Right kidney (tissue), 1 donor: ENCODE measurements around the gene XXYLT1.
A peak's percentile ranks its signal among the peaks of the same experiment; 100 is the strongest.

Experiments
- DNase-seq: peaks from one replicate; pipeline ENCODE4 v3.0.0-alpha.2; 2016

Gene XXYLT1

DNA sequence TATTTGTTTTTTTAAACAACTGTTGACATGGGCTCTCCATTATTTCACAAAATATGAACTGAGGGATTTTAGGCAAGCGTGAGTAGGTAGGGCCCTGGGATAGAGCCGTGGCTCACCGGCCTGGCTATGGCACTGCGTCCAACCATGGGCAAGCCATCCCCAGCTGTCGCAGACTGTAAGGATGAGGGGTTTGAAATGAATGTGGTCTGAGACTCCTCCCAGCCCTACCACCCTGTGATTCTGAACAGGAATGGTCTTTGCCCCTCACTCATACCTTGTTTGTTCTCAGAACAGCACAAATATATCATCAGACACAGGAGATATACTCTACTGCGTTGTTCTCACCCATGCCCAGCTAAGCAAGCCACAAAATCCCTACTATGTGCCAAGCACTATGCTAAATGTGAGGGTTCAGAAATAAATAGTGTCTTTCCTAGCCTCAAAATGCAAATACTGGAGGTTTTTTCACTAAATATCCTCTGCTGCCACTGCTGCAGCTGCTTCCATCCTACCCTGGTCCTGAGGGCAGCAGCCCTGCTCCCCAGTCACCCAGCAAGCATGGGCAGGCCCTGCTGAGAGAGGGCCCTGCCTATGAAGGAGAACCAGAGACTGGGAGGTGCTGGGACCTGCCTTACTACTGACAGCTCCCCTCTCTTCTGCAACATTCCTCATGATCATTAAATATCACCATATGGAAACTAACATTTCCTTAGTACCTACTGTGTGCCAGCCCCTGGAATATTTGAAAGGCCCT lies 102.8 kb downstream of the XXYLT1 start:
- no peak for DNase-seq

DNA sequence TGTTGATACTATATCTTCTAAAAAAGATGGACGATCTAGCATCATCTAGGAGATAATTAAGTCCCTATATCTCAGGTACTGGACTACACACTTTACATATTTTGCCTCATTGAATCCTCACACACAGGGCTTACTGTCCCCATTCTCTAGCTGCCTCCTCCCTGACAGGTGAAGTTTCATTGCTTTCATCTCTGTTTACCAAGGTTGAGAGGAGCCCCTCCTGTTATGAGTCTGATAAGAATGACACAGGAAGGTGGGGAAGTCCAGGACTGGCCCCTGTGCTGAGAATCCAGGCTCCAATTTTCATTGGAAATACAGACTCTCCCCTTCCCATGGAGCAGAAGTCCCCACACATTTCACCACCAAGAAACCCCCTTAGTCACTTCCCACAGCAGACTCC lies 105.2 kb downstream of the XXYLT1 start:
- no peak for DNase-seq

- DNase-seq: no peak
These were observed 105.7 kb downstream of the XXYLT1 start for GRCh38 chr3:195165265-195165609.

GRCh38 chr3:195164573-195165264 lies 106.2 kb downstream of the XXYLT1 start:
- no peak for DNase-seq

DNA sequence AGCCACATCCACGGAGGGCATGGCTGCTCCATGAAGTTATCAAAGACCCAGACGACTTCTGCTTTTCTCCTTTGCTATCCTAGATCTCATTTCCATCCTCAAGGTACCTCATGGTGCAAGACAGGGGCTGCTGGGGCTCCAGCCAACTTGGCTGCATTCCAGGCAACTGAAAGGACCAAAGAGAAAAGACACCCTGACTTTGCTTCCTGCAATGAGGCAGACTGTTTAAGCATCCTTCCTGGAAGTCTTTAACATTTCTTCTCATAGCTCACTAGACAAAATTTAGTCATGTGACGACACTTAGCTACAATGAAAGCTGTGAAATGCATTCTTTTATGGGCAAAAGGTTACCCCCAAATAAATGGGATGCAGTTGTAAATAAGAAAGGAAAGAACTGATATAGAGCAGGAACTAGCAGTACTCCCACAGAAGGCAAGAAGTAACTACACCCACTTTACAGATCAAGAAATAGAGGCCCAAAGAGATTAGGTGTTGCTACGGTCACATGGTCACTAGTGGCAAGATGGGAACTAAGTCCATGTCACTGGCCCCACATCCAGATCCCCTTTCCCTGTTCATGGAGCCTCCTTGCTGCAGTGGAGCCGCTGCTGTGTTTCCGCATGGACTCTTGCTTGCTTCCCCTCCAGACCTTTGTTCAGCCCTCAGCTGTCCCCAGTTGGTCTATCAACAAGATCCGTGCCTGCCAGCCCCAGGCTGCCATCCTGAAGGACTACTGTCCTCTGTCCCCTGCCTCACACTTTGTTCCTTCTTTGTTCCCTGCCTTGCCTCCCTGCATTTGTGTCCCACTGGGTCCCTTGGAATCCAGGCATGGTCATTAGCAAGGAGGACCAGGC lies 107.0 kb downstream of the XXYLT1 start:
- no peak for DNase-seq

DNA sequence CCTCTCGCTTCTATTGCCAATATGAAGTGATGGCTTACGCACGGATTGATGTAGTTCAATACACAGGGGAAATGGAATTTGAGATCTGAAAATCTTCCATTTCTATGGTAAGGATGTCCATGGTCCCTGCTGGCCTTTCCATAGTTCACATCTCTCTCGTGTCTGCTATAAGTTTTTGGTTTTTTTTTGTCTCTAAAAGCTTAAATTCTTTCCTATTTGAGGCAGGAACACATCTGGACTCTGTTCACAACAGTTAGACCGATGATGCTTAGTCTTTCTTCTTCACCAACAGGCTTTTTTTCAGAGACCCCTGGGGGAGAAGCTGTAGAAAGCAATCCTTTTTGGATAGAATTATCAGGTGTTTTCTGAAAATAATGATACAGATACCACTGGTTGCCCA lies 108.1 kb downstream of the XXYLT1 start:
- no peak for DNase-seq

GRCh38 chr3:195162033-195162669 lies 108.8 kb downstream of the XXYLT1 start:
- peak; percentile 61 for DNase-seq

GRCh38 chr3:195160908-195161434 lies 110.0 kb downstream of the XXYLT1 start:
- DNase-seq: no peak

- DNase-seq: no peak
These were observed 110.6 kb downstream of the XXYLT1 start for GRCh38 chr3:195160257-195160898.

- DNase-seq: no peak
These were observed 111.2 kb downstream of the XXYLT1 start for GRCh38 chr3:195159814-195160165.

GRCh38 chr3:195159117-195159813 lies 111.7 kb downstream of the XXYLT1 start:
- DNase-seq: no peak

GRCh38 chr3:195156286-195156890 lies 114.6 kb downstream of the XXYLT1 start:
- DNase-seq: no peak

GRCh38 chr3:195155570-195156241 lies 115.3 kb downstream of the XXYLT1 start:
- DNase-seq: no peak

DNA sequence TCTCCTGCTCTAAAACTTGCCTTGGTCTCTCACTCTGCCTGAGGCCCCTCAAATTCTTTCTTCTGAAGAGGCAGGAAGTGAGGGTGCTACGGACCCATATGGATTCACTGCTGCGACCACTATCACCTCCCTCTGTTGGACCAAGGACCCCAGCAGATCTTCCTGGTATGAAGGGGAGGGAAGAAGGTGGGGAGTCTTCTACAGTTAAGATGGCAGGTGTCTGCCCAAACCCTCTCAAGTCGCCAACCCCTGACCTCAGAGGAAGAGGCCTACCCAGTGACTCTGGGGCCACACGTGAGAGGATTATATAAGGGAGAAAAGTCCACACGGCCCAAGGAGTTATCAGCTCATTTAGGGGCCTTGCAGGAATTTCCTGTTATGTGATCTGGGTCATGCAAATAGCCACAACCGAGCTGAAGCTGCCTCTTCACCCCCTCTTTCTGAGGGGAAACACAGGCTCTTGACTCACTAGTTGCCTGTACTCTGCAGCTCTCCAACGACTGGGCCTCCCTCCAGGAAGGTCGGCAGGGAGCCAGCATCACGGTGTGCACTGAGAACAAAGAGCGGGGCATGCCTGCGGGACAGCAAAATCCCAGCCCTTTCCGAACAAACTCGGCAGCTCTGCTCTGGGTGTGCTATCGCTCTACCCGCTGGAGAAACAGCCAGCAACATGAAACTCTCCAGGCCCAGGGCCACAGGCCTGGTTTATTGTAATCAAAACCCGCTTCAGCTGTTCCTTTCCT lies 116.0 kb downstream of the XXYLT1 start:
- peak; percentile 63 for DNase-seq

- DNase-seq: peak; percentile 54
These were observed 116.7 kb downstream of the XXYLT1 start for GRCh38 chr3:195154111-195154791.

- no peak for DNase-seq
These were observed 117.3 kb downstream of the XXYLT1 start for GRCh38 chr3:195153653-195154052.

- peak; percentile 49 for DNase-seq
These were observed 117.8 kb downstream of the XXYLT1 start for GRCh38 chr3:195153130-195153529.

GRCh38 chr3:195151866-195152541 lies 119.0 kb downstream of the XXYLT1 start:
- no peak for DNase-seq
